HG03558 (cell line): ENCODE data around the gene CDC42.

Experiments used
- ATAC-seq: cut with Tn5 transposase; IDR thresholded peaks from one replicate; pipeline ENCODE4 v1.9.1; 2021; ENCODE audit warnings: moderate number of reproducible peaks; ENCODE audit not compliant: unreplicated experiment; ENCODE audit errors: extremely low read depth

CDC42 gene

GRCh38 chr1:22104865-22105437 is 52.4 kb downstream of the CDC42 start:
- ATAC-seq: no peak

GRCh38 chr1:22105611-22106207 is 53.2 kb downstream of the CDC42 start:
- ATAC-seq: no peak

- no peak for ATAC-seq
These were observed 54.6 kb downstream of the CDC42 start for GRCh38 chr1:22107126-22107525.

- no peak for ATAC-seq
These were observed 56.0 kb downstream of the CDC42 start for GRCh38 chr1:22108339-22109105.

- ATAC-seq: no peak
These were observed 57.5 kb downstream of the CDC42 start for GRCh38 chr1:22110016-22110415.

GRCh38 chr1:22111115-22111514 is 58.6 kb downstream of the CDC42 start:
- ATAC-seq: no peak

- ATAC-seq: no peak
These were observed 59.1 kb downstream of the CDC42 start for GRCh38 chr1:22111620-22112019.

GRCh38 chr1:22112554-22112953 is 60.0 kb downstream of the CDC42 start:
- no peak for ATAC-seq

GRCh38 chr1:22114083-22115012 is 61.8 kb downstream of the CDC42 start:
- no peak for ATAC-seq

GRCh38 chr1:22115286-22115685 is 62.8 kb downstream of the CDC42 start:
- no peak for ATAC-seq

- ATAC-seq: no peak
These were observed 64.7 kb downstream of the CDC42 start for GRCh38 chr1:22117238-22117637.

- no peak for ATAC-seq
These were observed 65.3 kb downstream of the CDC42 start for GRCh38 chr1:22117851-22118250.

- no peak for ATAC-seq
These were observed 65.9 kb downstream of the CDC42 start for GRCh38 chr1:22118291-22118992.

GRCh38 chr1:22119626-22120468 is 67.3 kb downstream of the CDC42 start:
- ATAC-seq: no peak

GRCh38 chr1:22120469-22120790 is 67.9 kb downstream of the CDC42 start:
- ATAC-seq: no peak

GRCh38 chr1:22121421-22121911 is 69.0 kb downstream of the CDC42 start:
- no peak for ATAC-seq

GRCh38 chr1:22122273-22123070 is 70.0 kb downstream of the CDC42 start:
- no peak for ATAC-seq

- ATAC-seq: no peak
These were observed 70.5 kb downstream of the CDC42 start for GRCh38 chr1:22123071-22123390.
